ENCODE data around the gene SMC6.
A peak's percentile ranks its signal among the peaks of the same experiment; 100 is the strongest.

SMC6 gene

GRCh38 chr2:17644997-17645720 is 108.5 kb downstream of the SMC6 start:
- no peak for DNase-seq

DNA sequence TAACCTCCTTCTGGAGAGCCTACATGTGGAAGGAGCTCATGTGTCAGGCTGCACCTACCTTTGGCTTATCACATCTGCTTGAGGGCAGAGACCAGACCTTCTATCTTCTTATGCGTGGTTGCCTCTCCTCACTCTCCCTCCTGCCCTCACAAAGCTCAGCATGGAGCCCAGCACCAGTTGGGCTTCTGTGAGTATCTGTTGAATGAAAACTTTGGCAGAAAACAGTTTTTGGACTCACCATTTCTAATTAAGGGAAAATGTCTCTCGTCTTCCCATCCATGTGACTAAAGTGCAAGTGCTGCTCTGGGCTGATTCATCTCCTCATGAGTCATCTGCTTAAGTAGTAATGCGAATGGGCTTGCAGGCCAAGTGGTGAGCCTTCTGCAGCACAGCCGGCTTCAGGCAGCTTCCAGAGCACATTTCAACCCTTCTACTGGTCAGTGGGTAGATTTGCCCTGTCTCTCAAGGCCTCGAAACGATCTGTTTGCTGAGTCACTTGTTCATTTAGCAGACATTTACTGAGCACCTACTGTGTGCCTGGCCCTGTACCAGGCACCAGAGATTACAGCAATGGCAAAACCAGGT is 110.5 kb downstream of the SMC6 start:
- DNase-seq, result peak; percentile 34

DNA sequence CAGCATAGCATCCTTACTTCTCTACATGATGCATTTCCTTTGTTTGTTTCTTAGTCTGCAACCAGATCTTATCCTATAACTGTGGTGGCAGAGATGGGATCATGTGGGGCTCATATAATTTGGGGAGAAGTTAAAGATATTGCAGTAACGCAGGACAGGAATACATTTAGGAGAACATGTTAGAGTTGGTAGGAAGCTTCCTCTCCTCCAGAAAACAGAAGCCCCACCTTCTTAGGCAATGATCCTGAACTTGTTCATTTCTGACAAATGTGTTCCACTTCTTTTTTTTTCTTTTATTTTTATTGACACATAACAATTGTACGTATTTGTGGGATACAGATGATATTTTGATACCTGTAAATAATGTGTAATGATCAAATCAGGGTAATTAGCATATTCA is 113.2 kb downstream of the SMC6 start:
- DNase-seq, result no peak

- DNase-seq, result no peak
Measured at GRCh38 chr2:17638196-17638743, 115.3 kb downstream of the SMC6 start.

DNA sequence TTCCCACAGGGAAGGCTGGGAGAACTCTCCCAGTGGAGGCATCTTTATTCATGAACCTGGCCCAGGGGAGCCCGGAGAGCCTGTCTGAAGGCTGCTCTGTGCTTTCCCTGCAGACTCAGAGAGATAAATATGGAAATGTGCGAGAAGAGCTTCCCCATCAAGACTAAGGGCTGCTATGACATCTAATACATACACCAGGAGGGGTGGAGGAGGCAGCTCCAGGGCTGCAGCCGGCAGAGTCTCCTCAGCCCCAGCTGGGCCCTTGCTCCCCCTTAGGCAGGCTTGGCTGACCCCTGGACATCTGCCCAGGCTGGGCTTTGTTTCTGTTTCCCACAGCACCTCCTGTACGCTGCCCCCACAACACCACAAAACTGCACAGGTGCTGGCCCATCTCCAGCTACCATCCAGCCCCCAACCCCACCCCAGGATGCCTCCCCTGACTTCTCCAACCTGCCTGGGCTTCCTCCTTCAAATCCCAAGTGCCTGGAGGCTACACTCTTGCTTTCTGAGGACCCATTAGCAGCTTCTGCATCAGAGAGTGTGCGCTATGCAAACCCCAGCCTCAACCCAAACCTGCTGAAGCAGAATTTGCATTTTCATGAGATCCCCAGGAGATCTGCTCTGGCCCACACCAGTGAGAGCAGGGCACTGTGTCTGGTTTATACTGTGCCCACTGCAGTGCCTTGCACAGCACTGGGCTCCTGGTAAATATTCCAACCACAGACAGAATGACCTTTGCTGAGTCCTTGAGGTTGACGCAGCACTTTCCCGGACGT is 116.3 kb downstream of the SMC6 start:
- no peak for DNase-seq

GRCh38 chr2:17636257-17636656 is 117.4 kb downstream of the SMC6 start:
- DNase-seq, result no peak

DNA sequence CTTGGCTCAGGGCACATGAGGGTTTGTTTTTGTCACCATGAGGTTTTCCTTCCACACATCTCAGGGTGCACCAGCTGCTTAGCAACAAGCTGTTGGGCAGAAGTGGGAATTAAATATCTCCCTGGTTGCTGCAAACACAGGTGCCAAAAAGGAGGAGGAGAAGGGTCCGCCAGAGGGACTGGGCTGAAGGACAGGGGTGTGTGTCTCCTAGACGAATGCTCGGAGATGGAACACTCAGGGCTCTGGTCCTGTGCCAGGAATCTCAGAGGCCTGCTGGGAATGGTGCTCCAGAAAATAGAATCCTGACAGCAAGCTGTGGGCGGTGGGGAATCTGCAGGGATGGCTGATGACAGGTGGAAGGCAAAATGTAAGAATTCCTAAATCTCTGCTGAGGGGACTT is 118.6 kb downstream of the SMC6 start:
- DNase-seq, result no peak

GRCh38 chr2:17630089-17630488 is 123.5 kb downstream of the SMC6 start:
- DNase-seq, result no peak

GRCh38 chr2:17628349-17629261 is 125.0 kb downstream of the SMC6 start:
- no peak for DNase-seq

DNA sequence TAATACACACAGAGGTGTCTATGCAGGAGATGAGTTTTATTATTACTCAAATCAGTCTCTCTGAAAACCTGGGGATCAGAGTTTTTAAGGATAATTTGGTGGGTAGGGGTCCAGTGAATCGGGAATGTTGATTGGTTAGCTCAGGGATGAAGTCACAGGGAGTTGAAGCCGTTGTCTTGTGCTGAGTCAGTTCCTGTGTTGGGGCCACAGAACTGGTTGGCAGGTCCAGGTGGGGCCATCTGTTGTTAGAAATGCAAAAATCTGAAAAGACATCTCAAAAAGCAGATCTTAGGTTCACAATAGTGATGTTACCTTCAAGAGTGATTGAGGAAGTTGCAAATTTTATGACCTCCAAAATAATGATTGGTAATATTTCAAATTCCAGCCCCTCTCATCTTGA is 126.2 kb downstream of the SMC6 start:
- DNase-seq, result no peak

DNA sequence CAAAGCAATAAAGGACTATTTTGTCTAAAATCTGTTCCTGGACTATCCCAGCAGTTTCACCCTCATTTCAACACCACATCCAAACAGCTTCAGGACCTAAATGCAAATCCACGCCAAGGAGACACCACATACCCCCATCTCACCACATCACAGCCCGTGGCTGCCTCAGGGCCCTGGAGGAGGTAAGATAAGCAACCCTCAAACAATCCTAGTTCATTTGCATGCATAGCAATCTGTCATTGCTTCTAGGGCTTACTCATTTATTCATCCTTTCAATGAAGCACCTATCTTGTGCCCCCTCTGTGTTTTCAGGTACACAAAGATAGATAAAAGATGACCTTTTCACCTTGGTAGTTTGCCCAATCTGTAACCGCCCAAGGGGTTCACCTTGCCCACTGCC is 126.6 kb downstream of the SMC6 start:
- no peak for DNase-seq

DNA sequence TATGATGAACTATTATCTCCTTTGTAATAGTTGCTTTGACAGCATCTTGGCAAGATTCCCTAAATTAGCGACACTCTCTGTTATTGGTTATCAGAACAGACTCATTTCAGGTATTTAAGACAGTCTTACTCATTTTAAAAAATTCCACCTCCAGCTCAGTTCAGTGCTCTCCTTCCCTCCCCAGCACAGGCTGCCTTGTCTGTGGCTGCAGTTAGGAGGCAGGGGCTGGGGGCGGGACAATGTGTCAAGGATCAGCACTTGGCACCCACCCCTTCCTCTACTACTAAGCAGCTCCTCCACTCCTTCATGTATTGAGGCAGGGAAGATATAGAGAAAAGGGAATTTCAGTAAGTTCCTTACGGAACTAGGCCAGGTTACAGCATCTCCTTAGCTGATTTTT is 128.2 kb downstream of the SMC6 start:
- DNase-seq, result no peak

DNA sequence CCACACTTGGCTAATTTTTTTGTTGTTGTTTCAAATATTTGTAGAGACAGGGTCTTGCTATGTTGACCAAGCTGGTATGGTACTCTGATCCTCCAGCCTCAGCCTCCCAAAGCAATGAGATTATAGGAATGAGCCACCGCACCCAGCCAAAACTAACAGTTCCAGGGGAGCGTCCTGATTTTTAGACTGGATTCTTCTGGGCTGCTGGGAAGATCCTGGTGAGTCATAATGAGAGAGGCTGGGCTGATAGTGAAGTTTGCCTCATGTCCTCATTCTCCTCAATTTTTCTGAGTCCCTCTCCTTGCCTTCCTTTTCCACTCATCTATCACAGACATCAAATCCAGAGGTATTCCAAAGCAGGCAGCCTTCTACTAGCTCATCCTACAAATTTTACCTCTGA is 131.8 kb downstream of the SMC6 start:
- DNase-seq, result no peak

- no peak for DNase-seq
Measured at GRCh38 chr2:17620841-17621240, 132.8 kb downstream of the SMC6 start.

DNA sequence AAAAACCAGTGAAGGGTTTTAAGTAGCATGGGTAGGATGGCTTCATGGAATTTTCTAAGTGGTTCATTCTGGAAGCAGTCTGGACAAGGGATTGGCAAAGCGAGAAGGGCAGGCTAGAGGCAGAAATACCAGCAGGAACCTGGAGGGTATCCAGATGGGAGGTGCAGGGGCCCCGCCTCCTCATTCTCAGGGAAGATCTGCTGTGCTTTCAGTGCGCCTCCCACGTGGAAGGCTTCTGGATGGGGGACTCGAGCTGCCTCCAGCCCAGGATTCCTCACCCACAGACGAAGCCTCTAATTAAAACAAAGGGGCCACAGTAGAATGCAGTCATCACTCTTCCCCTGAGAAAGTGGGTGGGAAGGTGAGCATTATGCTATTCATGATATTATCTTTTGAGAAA is 133.3 kb downstream of the SMC6 start:
- no peak for DNase-seq

DNA sequence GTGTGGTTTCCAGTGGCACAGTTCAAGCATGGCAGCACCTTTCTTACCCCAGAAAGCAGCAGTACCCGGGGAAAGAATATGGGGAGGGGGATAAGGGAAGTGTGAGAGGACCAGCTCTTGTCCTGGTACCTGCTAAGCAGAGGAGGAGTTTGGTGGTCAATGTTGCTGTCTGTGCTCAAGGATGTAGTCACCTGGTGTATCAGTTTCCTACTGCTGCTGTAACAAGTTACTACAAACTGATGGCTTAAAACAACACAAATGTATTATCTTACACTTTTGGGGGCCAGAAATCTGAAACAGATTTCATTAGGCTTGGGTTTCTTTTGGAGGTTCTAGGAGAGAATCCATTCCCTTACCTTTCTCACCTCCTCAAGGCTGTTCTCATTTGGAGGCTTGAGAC is 135.7 kb downstream of the SMC6 start:
- DNase-seq, result no peak

- no peak for DNase-seq
Measured at GRCh38 chr2:17617516-17617915, 136.1 kb downstream of the SMC6 start.

GRCh38 chr2:17616405-17616804 is 137.2 kb downstream of the SMC6 start:
- no peak for DNase-seq

DNA sequence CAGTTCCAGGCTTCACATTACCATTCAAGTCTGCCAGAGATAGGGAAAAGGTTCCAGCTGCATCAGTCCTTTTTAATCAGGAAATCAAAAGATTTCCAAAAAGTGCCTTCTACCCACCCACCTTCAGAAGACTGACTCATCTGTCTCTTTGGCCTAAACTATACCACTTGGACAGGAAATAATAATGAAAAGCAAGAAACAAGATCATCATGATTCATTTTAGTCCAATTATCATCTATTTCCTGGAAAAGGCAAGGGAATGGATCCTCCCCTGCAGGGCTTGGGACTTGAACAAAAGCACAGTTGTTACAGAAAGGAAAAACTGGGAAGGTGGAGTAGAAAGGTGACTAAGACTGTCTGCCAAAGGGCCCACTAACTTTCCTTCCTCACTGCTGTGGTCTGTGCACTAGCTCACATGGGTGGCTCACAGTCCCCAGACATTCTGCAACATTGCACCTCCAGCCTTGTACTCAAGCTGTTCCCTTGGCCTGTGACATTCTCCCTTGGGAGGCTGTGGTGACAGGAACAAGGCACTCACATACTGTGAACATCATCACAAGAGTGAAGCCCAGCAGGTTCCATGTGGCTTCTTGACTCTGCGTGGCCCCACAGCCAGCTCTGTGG is 137.8 kb downstream of the SMC6 start:
- DNase-seq, result no peak

DNA sequence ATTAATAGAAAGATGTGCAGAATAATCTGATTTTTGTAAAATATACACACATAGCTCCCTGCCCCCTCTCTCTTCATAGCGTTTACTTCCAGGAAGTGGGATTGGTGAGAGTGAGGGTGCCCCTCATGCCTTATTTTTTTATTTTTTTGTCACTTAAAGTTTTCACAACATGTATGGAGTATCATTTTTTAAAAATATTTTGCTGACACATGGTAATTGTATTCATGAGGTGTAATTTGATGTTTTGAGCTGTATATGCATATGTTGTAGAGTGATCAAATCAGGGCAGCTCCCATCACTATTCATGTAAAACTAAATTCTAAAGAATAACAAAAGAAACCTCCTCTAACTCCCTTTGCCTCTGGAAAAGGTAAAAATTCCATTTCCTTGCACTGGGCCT is 138.5 kb downstream of the SMC6 start:
- no peak for DNase-seq

- DNase-seq, result no peak
Measured at GRCh38 chr2:17614174-17614930, 139.3 kb downstream of the SMC6 start.

Measured in stimulated activated CD8-positive, alpha-beta memory T cell treated with anti-CD3 and anti-CD28 coated beads, Interleukin-4, amount 100 ng/mL, for 48 hours (primary cell).